OCI-M2 (cell line): Measurements from ENCODE around the gene CUL7.

ENCODE experiments used
- DNase-seq: peaks from one replicate; lab custom pipeline; 2025; ENCODE audit not compliant: unreplicated experiment; lab: John Stamatoyannopoulos, UW

CUL7 gene

GRCh38 chr6:43077333-43077809, 23.7 kb upstream of the CUL7 start:
- no peak for DNase-seq

GRCh38 chr6:43076464-43077332, 23.0 kb upstream of the CUL7 start:
- DNase-seq, result no peak

- DNase-seq, result no peak
Observed at GRCh38 chr6:43075670-43076463, 22.2 kb upstream of the CUL7 start, which contains the start of gene PTK7. Gene PTK7 (plus strand): TSS chr6:43076314. CDS start chr6:43076489, 175 bp downstream.

- no peak for DNase-seq
Observed at GRCh38 chr6:43074847-43075669, 21.4 kb upstream of the CUL7 start.

- DNase-seq, result no peak
Observed at GRCh38 chr6:43070028-43070632, 16.5 kb upstream of the CUL7 start.

GRCh38 chr6:43062818-43063217, 9.2 kb upstream of the CUL7 start:
- no peak for DNase-seq

- no peak for DNase-seq
Observed at GRCh38 chr6:43061861-43062260, 8.2 kb upstream of the CUL7 start.

GRCh38 chr6:43060755-43061633, 7.3 kb upstream of the CUL7 start:
- no peak for DNase-seq

GRCh38 chr6:43060034-43060754, 6.5 kb upstream of the CUL7 start:
- DNase-seq, result no peak

- peak; percentile 92 for DNase-seq
Observed at GRCh38 chr6:43059168-43060033, 5.8 kb upstream of the CUL7 start, which contains the start of the genes KLC4 and MRPL2. Gene KLC4 (plus strand): TSS chr6:43059631. CDS start chr6:43061336, 1,705 bp downstream. Gene MRPL2 (minus strand): TSS chr6:43059434. CDS start chr6:43059381, 53 bp downstream.

GRCh38 chr6:43058531-43058930, 4.9 kb upstream of the CUL7 start:
- DNase-seq, result no peak

GRCh38 chr6:43055966-43056365, 2.3 kb upstream of the CUL7 start:
- DNase-seq, result no peak

- no peak for DNase-seq
Observed at GRCh38 chr6:43054206-43054943, 724 bp upstream of the CUL7 start.

- DNase-seq, result no peak
Observed at GRCh38 chr6:43052842-43053544, 658 bp downstream of the CUL7 start.

- DNase-seq, result no peak
Observed at GRCh38 chr6:43052225-43052841, 1.3 kb downstream of the CUL7 start.

GRCh38 chr6:43050981-43051380, 2.7 kb downstream of the CUL7 start:
- no peak for DNase-seq
